Endothelial cell of umbilical vein (primary cell): ENCODE measurements around the gene PSMD14. TPM values are rescaled to one million over a fixed set of nuclear protein-coding genes. Genes with fewer than 3 reads are reported as not detected.

ENCODE experiments used
- BruUV-seq: library from RNA; stranded (reverse); fragments of 400-500 nt; replicated peaks from 2 replicates; lab custom pipeline; 2021; lab: Mats Ljungman, UMichigan
- CTCF ChIA-PET: fragments of 300-600, 350-600 bp; sonication (Branson Sonifier 250); formaldehyde crosslinking; loops from one replicate; lab custom pipeline; 2021; ENCODE audit warnings: antibody characterized with exemption, inconsistent platforms; lab: Charles Lee
- POLR2A ChIA-PET: fragments of 300-600, 350-600 bp; sonication (Branson Sonifier 250); formaldehyde crosslinking; loops from one replicate; lab custom pipeline; 2021; ENCODE audit warnings: antibody characterized with exemption, inconsistent platforms; lab: Charles Lee
- DNase-seq: peaks from one replicate; pipeline ENCODE4 v3.0.0-alpha.2; 2011; ENCODE audit warnings: low read depth, low spot score
- FAIRE-seq: peaks from 2 replicates; lab custom pipeline; 2011; peaks lifted over from hg19 to GRCh38; lab: Jason Lieb, UNC
- H2AFZ ChIP-seq: 2 replicates; pipeline ENCODE4 v1.6.0; 2012; ENCODE audit warnings: low read depth, low read length, control low read depth, inconsistent platforms
- H3K27ac ChIP-seq: 2 replicates; pipeline ENCODE4 v1.5.1; 2011; ENCODE audit warnings: low read depth, mild to moderate bottlenecking, control low read depth, low read length, moderate library complexity; ENCODE audit not compliant: insufficient read depth
- H3K27me3 ChIP-seq, 2 experiments: 2 replicates each; pipeline versions ENCODE4 v1.6.0 to v1.6.1; 2011; ENCODE audit warnings: low read length in 2 of 2, mixed read lengths in 1 of 2; ENCODE audit not compliant: control insufficient read depth in 2 of 2, insufficient read depth in 2 of 2
- H3K36me3 ChIP-seq, 2 experiments: 2 replicates in 1 of 2; 3 replicates in 1 of 2; pipeline ENCODE4 v1.5.1; 2011; ENCODE audit warnings: low read length in 2 of 2, mild to moderate bottlenecking in 1 of 2, moderate library complexity in 1 of 2; ENCODE audit not compliant: control insufficient read depth in 2 of 2, insufficient read depth in 2 of 2; ENCODE audit errors: extremely low read depth in 1 of 2
- H3K4me1 ChIP-seq: 3 replicates; pipeline ENCODE4 v1.5.1; 2011; ENCODE audit warnings: mild to moderate bottlenecking, low read length; ENCODE audit not compliant: control insufficient read depth, insufficient read depth; ENCODE audit errors: extremely low read depth
- H3K4me2 ChIP-seq: 2 replicates; pipeline ENCODE4 v1.6.1; 2011; ENCODE audit warnings: low read length, control low read depth, mixed read lengths; ENCODE audit not compliant: insufficient read depth
- H3K4me3 ChIP-seq, 3 experiments: fragments of 200-600 bp in 1 of 3; sonication (generic), shearing (Covaris generic) in 1 of 3; replicated peaks in 1 of 3; 2 replicates each; pipeline ENCODE4 v1.5.1; 2011 to 2016; ENCODE audit warnings: control low read depth in 3 of 3, low read length in 3 of 3, mild to moderate bottlenecking in 2 of 3, inconsistent platforms in 1 of 3, low read depth in 1 of 3, moderate library complexity in 1 of 3; ENCODE audit not compliant: insufficient read depth in 1 of 3
- H3K79me2 ChIP-seq: 2 replicates; pipeline ENCODE4 v1.6.0; 2012; ENCODE audit warnings: low read length, inconsistent platforms; ENCODE audit not compliant: control insufficient read depth, insufficient read depth
- H3K9ac ChIP-seq: replicated peaks from 2 replicates; pipeline ENCODE3; 2011; ENCODE audit warnings: low read length, control low read depth; ENCODE audit not compliant: insufficient read depth; ENCODE audit errors: extremely low read depth
- H3K9me1 ChIP-seq: replicated peaks from 3 replicates; pipeline ENCODE4 v1.6.0; 2011; ENCODE audit warnings: mild to moderate bottlenecking, low read length; ENCODE audit not compliant: control insufficient read depth, insufficient read depth; ENCODE audit errors: extremely low read depth
- H3K9me3 ChIP-seq: replicated peaks from 2 replicates; pipeline ENCODE4 v1.5.1; 2012; ENCODE audit warnings: low read length, inconsistent platforms; ENCODE audit not compliant: control insufficient read depth, insufficient read depth
- H4K20me1 ChIP-seq: replicated peaks from 2 replicates; pipeline ENCODE3; 2011; ENCODE audit warnings: mild to moderate bottlenecking, low read length; ENCODE audit not compliant: control insufficient read depth, insufficient read depth; ENCODE audit errors: extremely low read depth
- EZH2 ChIP-seq: IDR thresholded peaks from 2 replicates; pipeline ENCODE4 v1.6.1; 2012; ENCODE audit warnings: borderline replicate concordance, low read depth, mild to moderate bottlenecking, moderate library complexity, low read length, inconsistent platforms; ENCODE audit not compliant: severe bottlenecking
- FOS ChIP-seq: IDR thresholded peaks from 2 replicates; pipeline ENCODE4 v1.6.1; 2011; ENCODE audit warnings: mild to moderate bottlenecking, low read length, moderate library complexity, borderline replicate concordance; ENCODE audit not compliant: insufficient read depth
- GATA2 ChIP-seq: IDR thresholded peaks from 2 replicates; pipeline ENCODE4 v1.7.0; 2011; ENCODE audit warnings: low read depth, mild to moderate bottlenecking, moderate library complexity, mixed read lengths, low read length; ENCODE audit not compliant: insufficient read length, insufficient read depth
- JUN ChIP-seq: IDR thresholded peaks from 2 replicates; pipeline ENCODE4 v1.6.1; 2011; ENCODE audit warnings: borderline replicate concordance, low read depth; ENCODE audit not compliant: insufficient read length, insufficient read depth
- MYC ChIP-seq: IDR thresholded peaks from one replicate; pipeline ENCODE4 v1.6.1; 2011; ENCODE audit warnings: mild to moderate bottlenecking, low read depth, low read length
- POLR2A ChIP-seq: IDR thresholded peaks from 2 replicates; pipeline ENCODE4 v1.6.1; 2012; ENCODE audit warnings: low read depth, mild to moderate bottlenecking, control low read depth, low read length
- POLR2AphosphoS5 ChIP-seq: IDR thresholded peaks from 2 replicates; pipeline ENCODE4 v1.6.1; 2012; ENCODE audit warnings: low read depth, mild to moderate bottlenecking, control low read depth, low read length, moderate library complexity; ENCODE audit not compliant: insufficient read depth
- dilution Hi-C: fragments of 300-500 bp; cut with MboI; formaldehyde crosslinking; loops from one replicate; pipeline ENCODE4 v1.15.0; 2019; ENCODE audit warnings: low sequenced_read_pairs; ENCODE audit not compliant: extremely low pct_ligation_motif_present
- intact Hi-C: fragments of 100-400 bp; cut with micrococcal nuclease; formaldehyde crosslinking; loops from one replicate; pipeline ENCODE4 v1.10.0; 2022
- polyA plus RNA-seq, 4 experiments: library from polyadenylated mRNA; depleted of rRNA in 3 of 4; stranded (reverse) in 3 of 4; unstranded in 1 of 4; fragments of >200 nt; gene quantifications; 2 replicates each; pipeline versions ENCODE4 v1.2.1 to v1.2.3, GENCODE V29; 2011 to 2012; ENCODE audit warnings: missing spikeins in 1 of 4
- total RNA-seq: library from RNA; stranded (reverse); gene quantifications from 2 replicates; pipeline ENCODE4 v1.2.3, GENCODE V29; 2021
- TF ChIP-seq, protein P1 (sequence below), 2 donors: IDR thresholded peaks; 1 replicate in 1 of 2; 2 replicates in 1 of 2; pipeline ENCODE4 v1.5.1; 2011; ENCODE audit warnings: low read length in 2 of 2, mild to moderate bottlenecking in 2 of 2, moderate library complexity in 2 of 2, control low read depth in 1 of 2, inconsistent platforms in 1 of 2, low read depth in 1 of 2; ENCODE audit not compliant: insufficient read depth in 1 of 2; ENCODE audit errors: extremely low read depth in 1 of 2
- TF ChIP-seq, protein P2 (sequence below): IDR thresholded peaks from 2 replicates; pipeline ENCODE4 v1.6.1; 2011; ENCODE audit not compliant: insufficient read depth, insufficient read length

Gene PSMD14
- total and polyA plus RNA-seq, 2 donors (not counting 3 experiments of a cell fraction or from before 2014, with no cell fraction given), result 47.6 to 85.4 TPM

DNA sequence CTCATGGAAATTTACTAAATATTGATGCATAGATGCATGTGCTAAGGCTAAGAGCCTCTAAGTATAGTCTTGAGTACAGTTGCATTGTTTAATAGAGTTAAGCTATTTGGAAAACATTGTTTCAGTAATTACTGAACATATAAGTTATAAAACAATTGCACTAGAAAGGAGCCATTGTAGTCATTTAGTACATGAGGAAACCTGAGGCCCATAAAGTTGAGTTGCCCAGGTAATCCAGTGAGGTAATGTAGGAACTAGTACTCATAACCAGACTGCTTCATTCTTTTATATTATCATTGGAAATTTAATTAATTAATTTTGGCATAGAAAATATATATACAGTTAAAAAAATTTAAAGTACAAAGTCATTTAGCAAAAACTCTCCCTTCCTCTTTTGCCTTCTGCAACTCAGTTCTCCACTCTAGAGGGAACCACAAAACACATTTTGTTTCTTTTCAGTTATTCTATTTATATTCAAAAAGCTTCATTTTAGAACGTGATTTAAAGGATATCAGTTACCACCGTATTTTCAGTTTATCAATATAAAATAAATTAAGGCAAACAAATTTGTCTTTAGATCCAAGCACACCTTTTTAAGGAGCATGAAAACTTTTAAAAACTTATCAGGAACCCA lies 80.0 kb downstream of the PSMD14 start:
- no peak overlapping the region for H2AFZ ChIP-seq
- no peaks in the 10 kb centered on the region for H4K20me1 ChIP-seq
- H3K27ac ChIP-seq, result no peak overlapping the region
- intact Hi-C loops (no loop called here), dilution Hi-C loops (no loop called here)
- H3K27me3 ChIP-seq, result no peaks in the 10 kb centered on the region
- TF ChIP-seq, protein P1, sequence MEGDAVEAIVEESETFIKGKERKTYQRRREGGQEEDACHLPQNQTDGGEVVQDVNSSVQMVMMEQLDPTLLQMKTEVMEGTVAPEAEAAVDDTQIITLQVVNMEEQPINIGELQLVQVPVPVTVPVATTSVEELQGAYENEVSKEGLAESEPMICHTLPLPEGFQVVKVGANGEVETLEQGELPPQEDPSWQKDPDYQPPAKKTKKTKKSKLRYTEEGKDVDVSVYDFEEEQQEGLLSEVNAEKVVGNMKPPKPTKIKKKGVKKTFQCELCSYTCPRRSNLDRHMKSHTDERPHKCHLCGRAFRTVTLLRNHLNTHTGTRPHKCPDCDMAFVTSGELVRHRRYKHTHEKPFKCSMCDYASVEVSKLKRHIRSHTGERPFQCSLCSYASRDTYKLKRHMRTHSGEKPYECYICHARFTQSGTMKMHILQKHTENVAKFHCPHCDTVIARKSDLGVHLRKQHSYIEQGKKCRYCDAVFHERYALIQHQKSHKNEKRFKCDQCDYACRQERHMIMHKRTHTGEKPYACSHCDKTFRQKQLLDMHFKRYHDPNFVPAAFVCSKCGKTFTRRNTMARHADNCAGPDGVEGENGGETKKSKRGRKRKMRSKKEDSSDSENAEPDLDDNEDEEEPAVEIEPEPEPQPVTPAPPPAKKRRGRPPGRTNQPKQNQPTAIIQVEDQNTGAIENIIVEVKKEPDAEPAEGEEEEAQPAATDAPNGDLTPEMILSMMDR (IDR thresholded peaks at IDR 0.05; ENCODE audit: extremely low read depth in 1 of 2, insufficient read depth in 1 of 2, low read depth in 1 of 2, low read length in 2 of 2), result no peak
- TF ChIP-seq, protein P2, sequence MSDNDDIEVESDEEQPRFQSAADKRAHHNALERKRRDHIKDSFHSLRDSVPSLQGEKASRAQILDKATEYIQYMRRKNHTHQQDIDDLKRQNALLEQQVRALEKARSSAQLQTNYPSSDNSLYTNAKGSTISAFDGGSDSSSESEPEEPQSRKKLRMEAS, result no peak
- TF ChIP-seq POLR2A (no peak), GATA2 (no peak), POLR2AphosphoS5 (no peak), JUN (no peak), MYC (no peak), FOS (no peak), EZH2 (no peak)
- H3K9me1 ChIP-seq, result no peaks in the 10 kb centered on the region
- no peak for DNase-seq
- no peaks in the 10 kb centered on the region for H3K9me3 ChIP-seq
- FAIRE-seq, result no peak
- H3K79me2 ChIP-seq, result no peaks in the 10 kb centered on the region
- peaks cover 0 to 11% of the 10 kb centered on the region in 2 experiments for H3K36me3 ChIP-seq
- no peak overlapping the region for H3K4me2 ChIP-seq
- H3K4me3 ChIP-seq, result no peak overlapping the region
- ChIA-PET CTCF (interaction anchor here (1.4 kb wide), 1 partner anchor 23 kb away, joined by 3 read pairs; no protein-coding TSS in a partner anchor), POLR2A (no interaction called here)
- H3K9ac ChIP-seq, result no peak overlapping the region
- no peaks in the 10 kb centered on the region for H3K4me1 ChIP-seq
- BruUV-seq, result no TSS peak
